ENCODE data around the gene PLAAT2. TPM values are rescaled to one million over a fixed set of nuclear protein-coding genes. Genes with fewer than 3 reads are reported as not detected.
A peak's percentile ranks its signal among the peaks of the same experiment; 100 is the strongest.

The PLAAT2 gene
- total and polyA plus RNA-seq, 9 of the 15 experiments (the other 6 are each of a cell fraction or from before 2014, with no cell fraction given) = not detected

GRCh38 chr11:63536669-63537292 lies 26.4 kb downstream of the PLAAT2 start, which contains the start of gene PLAAT4:
Gene PLAAT4, plus strand, starts transcription at chr11:63536808. Its CDS starts 61 bp downstream, at chr11:63536869.
- Histone ChIP-seq H3K9me3 (replicated peaks; ENCODE audit: control insufficient read depth, insufficient read depth, low read depth, low read length) (no peaks in the 10 kb centered on the region), H3K4me2 (ENCODE audit: insufficient read depth, low read length) (peak within 1 kb of the TSS; percentile 61), H2AFZ (ENCODE audit: low read depth, low read length) (peak within 1 kb of the TSS; percentile 83), H3K9ac (ENCODE audit: insufficient read depth in 1 of 2, low read depth in 2 of 2, low read length in 2 of 2) (peak within 1 kb of the TSS; percentile 40 to 80; a peak in 3 of 4 replicates), H3K36me3 (ENCODE audit: control insufficient read depth, insufficient read depth, low read length) (no peaks in the 10 kb centered on the region), H3K9me1 (ENCODE audit: control insufficient read depth, insufficient read depth, low read length) (no peaks in the 10 kb centered on the region), H3K4me3 (no peak within 1 kb of the TSS), H3K79me2 (ENCODE audit: control insufficient read depth, insufficient read depth, low read length) (no peaks in the 10 kb centered on the region), H3K27me3 (ENCODE audit: control insufficient read depth in 2 of 2, insufficient read depth in 2 of 2, low read length in 2 of 2) (no peaks in the 10 kb centered on the region), H4K20me1 (replicated peaks; ENCODE audit: control insufficient read depth, insufficient read depth, low read length) (no peaks in the 10 kb centered on the region), H3K4me1 (replicated peaks in 1 of 2; ENCODE audit: control insufficient read depth in 2 of 2, insufficient read depth in 2 of 2, low read length in 2 of 2) (peaks cover 27 to 54% of the 10 kb centered on the region in 2 experiments), H3K27ac (ENCODE audit: extremely low read depth, low read depth, low read length) (peak within 1 kb of the TSS; percentile 23; the same call in 1 of the 3 replicates)
- ChIA-PET POLR2A (interaction anchor here (0.5 to 1.3 kb wide), 5 partner anchors 10 to 295 kb away, joined by 3 to 7 read pairs (median 3); no protein-coding TSS in a partner anchor), CTCF (ENCODE audit: low intra/inter-chr PET ratio) (no interaction called here)
- WGBS (ENCODE audit: insufficient coverage, low coverage, missing lambda C conversion rate) = 55% methylated on average over 10 of the region's 10 CpGs
- BruUV-seq (replicated peaks) = no TSS peak
- FAIRE-seq (peak; percentile 65), DNase-seq (ENCODE audit: extremely low read depth in 1 of 4, low spot score in 3 of 4) (peak in 2 of 4 experiments; percentile 35 to 45), ATAC-seq (peak; percentile 55)
- intact Hi-C loops (cut with micrococcal nuclease) = no loop called here
- in situ Hi-C loops (cut with MboI) = no loop called here
- TF ChIP-seq MAFF (IDR thresholded peaks at IDR 0.05; ENCODE audit: low read length) (no peak), ZNF407 (IDR thresholded peaks at IDR 0.05; ENCODE audit: low read depth) (no peak), LEF1 (IDR thresholded peaks at IDR 0.05) (no peak), ZNF316 (IDR thresholded peaks at IDR 0.05) (peak; percentile 18; the same call in 1 of the 2 replicates), MED1 (CRISPR knock-in tag; IDR thresholded peaks at IDR 0.05; ENCODE audit: borderline replicate concordance) (no peak)

Data from K562 (cell line).